Mesenteric fat pad (tissue), 1 donor: ENCODE measurements around the gene TRIP11. TPM values are rescaled to one million over a fixed set of nuclear protein-coding genes. Genes with fewer than 3 reads are reported as not detected.

Experiments
- DNase-seq: peaks from one replicate; pipeline ENCODE4 v3.0.0-alpha.2; 2020; ENCODE audit warnings: low spot score
- total RNA-seq: library from RNA; stranded (reverse); fragmentation: NEBNext Ultra II Directional; extraction: Animal tissue kit (Norgen Biotek cat#: 25700); gene quantifications from one replicate; pipeline ENCODE4 v1.2.1, GENCODE V29; 2021
- donor health status: DM: yes; HTN: yes; CAD: no.

The TRIP11 gene
- total RNA-seq, 1 donor from 2014 or later, result 54.6 TPM

GRCh38 chr14:91961297-91962220 lies 78.3 kb downstream of the TRIP11 start:
- no peak for DNase-seq

GRCh38 chr14:91957876-91958313 lies 82.0 kb downstream of the TRIP11 start:
- DNase-seq, result no peak

GRCh38 chr14:91956616-91957015 lies 83.2 kb downstream of the TRIP11 start:
- no peak for DNase-seq

GRCh38 chr14:91955168-91955567 lies 84.7 kb downstream of the TRIP11 start:
- no peak for DNase-seq

GRCh38 chr14:91953170-91953985 lies 86.5 kb downstream of the TRIP11 start:
- DNase-seq, result no peak

- DNase-seq, result no peak
Observed at GRCh38 chr14:91947475-91948184, 92.2 kb downstream of the TRIP11 start, which contains the start of gene FBLN5. Gene FBLN5 (minus strand): TSS chr14:91947694. CDS start chr14:91947229, 465 bp downstream.

- DNase-seq, result no peak
Observed at GRCh38 chr14:91946622-91947474, 93.0 kb downstream of the TRIP11 start.

GRCh38 chr14:91945751-91946621 lies 93.9 kb downstream of the TRIP11 start:
- no peak for DNase-seq

GRCh38 chr14:91942946-91943345 lies 96.9 kb downstream of the TRIP11 start:
- DNase-seq, result no peak

GRCh38 chr14:91942128-91942527 lies 97.7 kb downstream of the TRIP11 start:
- DNase-seq, result no peak

- no peak for DNase-seq
Observed at GRCh38 chr14:91940209-91940608, 99.7 kb downstream of the TRIP11 start.

- DNase-seq, result no peak
Observed at GRCh38 chr14:91935586-91935985, 104.3 kb downstream of the TRIP11 start.

GRCh38 chr14:91934554-91935285 lies 105.1 kb downstream of the TRIP11 start:
- no peak for DNase-seq

- DNase-seq, result no peak
Observed at GRCh38 chr14:91931478-91932088, 108.3 kb downstream of the TRIP11 start.

GRCh38 chr14:91929700-91930099 lies 110.2 kb downstream of the TRIP11 start:
- DNase-seq, result no peak

- no peak for DNase-seq
Observed at GRCh38 chr14:91927800-91928199, 112.1 kb downstream of the TRIP11 start.

GRCh38 chr14:91927191-91927590 lies 112.7 kb downstream of the TRIP11 start:
- no peak for DNase-seq
